HG03159 (cell line): ENCODE results near the gene CRTC1.
"Not testable (repeated sequence)": the region's sequence is repeated elsewhere in the genome, so short reads cannot be mapped to it uniquely, and the experiment has no call there.

Experiments
- ATAC-seq: cut with Tn5 transposase; IDR thresholded peaks from one replicate; pipeline ENCODE4 v1.9.1; 2021; ENCODE audit warnings: mild to moderate bottlenecking, moderate library complexity; ENCODE audit not compliant: unreplicated experiment

CRTC1 gene

GRCh38 chr19:18725841-18726770 lies 42.6 kb downstream of the CRTC1 start:
- no peak for ATAC-seq

GRCh38 chr19:18726846-18727245 lies 43.4 kb downstream of the CRTC1 start:
- ATAC-seq, result no peak

GRCh38 chr19:18727602-18728001 lies 44.1 kb downstream of the CRTC1 start:
- ATAC-seq, result not testable (repeated sequence)

- ATAC-seq, result no peak
Measured at GRCh38 chr19:18729933-18730530, 46.6 kb downstream of the CRTC1 start.

GRCh38 chr19:18730885-18731513 lies 47.5 kb downstream of the CRTC1 start:
- ATAC-seq, result no peak

- ATAC-seq, result no peak
Measured at GRCh38 chr19:18731562-18732008, 48.1 kb downstream of the CRTC1 start.

- ATAC-seq, result no peak
Measured at GRCh38 chr19:18733196-18733647, 49.7 kb downstream of the CRTC1 start.

GRCh38 chr19:18733762-18734332 lies 50.4 kb downstream of the CRTC1 start:
- ATAC-seq, result not testable (repeated sequence)

- no peak for ATAC-seq
Measured at GRCh38 chr19:18735324-18735723, 51.8 kb downstream of the CRTC1 start.

- no peak for ATAC-seq
Measured at GRCh38 chr19:18735752-18736151, 52.3 kb downstream of the CRTC1 start.

GRCh38 chr19:18736415-18737336 lies 53.2 kb downstream of the CRTC1 start:
- ATAC-seq, result no peak

- ATAC-seq, result no peak
Measured at GRCh38 chr19:18737337-18737953, 54.0 kb downstream of the CRTC1 start.

- ATAC-seq, result no peak
Measured at GRCh38 chr19:18737954-18738351, 54.5 kb downstream of the CRTC1 start.

- ATAC-seq, result no peak
Measured at GRCh38 chr19:18738961-18739690, 55.6 kb downstream of the CRTC1 start.

GRCh38 chr19:18741124-18742121 lies 57.9 kb downstream of the CRTC1 start:
- no peak for ATAC-seq

GRCh38 chr19:18742324-18742723 lies 58.8 kb downstream of the CRTC1 start:
- no peak for ATAC-seq

- no peak for ATAC-seq
Measured at GRCh38 chr19:18742838-18743783, 59.6 kb downstream of the CRTC1 start.
